Trophoblast cell (in vitro differentiated cells and primary cell): Measurements from ENCODE around the gene TLE1.

Source experiments
- DNase-seq, 2 donors: peaks; one replicate each; pipeline ENCODE4 v3.0.0-alpha.2; 2016
- H2AFZ ChIP-seq: 2 replicates; pipeline ENCODE4 v1.6.1; 2013; ENCODE audit warnings: low read length, moderate library complexity, mild to moderate bottlenecking; ENCODE audit not compliant: insufficient read depth, poor library complexity
- H2AK5ac ChIP-seq: 2 replicates; pipeline ENCODE4 v1.6.1; 2013; ENCODE audit warnings: mild to moderate bottlenecking, low read length
- H2BK120ac ChIP-seq: 2 replicates; pipeline ENCODE4 v1.6.1; 2013; ENCODE audit warnings: low read length, mild to moderate bottlenecking, moderate library complexity; ENCODE audit not compliant: insufficient read depth, poor library complexity
- H2BK12ac ChIP-seq: 2 replicates; pipeline ENCODE4 v1.6.1; 2013; ENCODE audit warnings: mild to moderate bottlenecking, low read length, moderate library complexity
- H2BK5ac ChIP-seq: 2 replicates; pipeline ENCODE4 v1.6.1; 2013; ENCODE audit warnings: low read length, low read depth, moderate library complexity, mild to moderate bottlenecking; ENCODE audit not compliant: poor library complexity
- H3K14ac ChIP-seq: 2 replicates; pipeline ENCODE4 v1.6.1; 2013; ENCODE audit warnings: mild to moderate bottlenecking, low read length
- H3K18ac ChIP-seq: 2 replicates; pipeline ENCODE4 v1.6.1; 2013; ENCODE audit warnings: mild to moderate bottlenecking, low read length
- H3K23ac ChIP-seq: 2 replicates; pipeline ENCODE4 v1.6.1; 2013; ENCODE audit warnings: low read length
- H3K27ac ChIP-seq: 2 replicates; pipeline ENCODE4 v1.5.1; 2013; ENCODE audit warnings: low read depth, mild to moderate bottlenecking, inconsistent platforms, low read length, moderate library complexity
- H3K27me3 ChIP-seq: 2 replicates; pipeline ENCODE4 v1.6.1; 2013; ENCODE audit warnings: inconsistent platforms, mild to moderate bottlenecking, low read length, moderate library complexity; ENCODE audit not compliant: insufficient read depth
- H3K36me3 ChIP-seq, 2 experiments: 1 replicate in 1 of 2; 2 replicates in 1 of 2; pipeline ENCODE4 v1.6.1; 2013; ENCODE audit warnings: low read length in 2 of 2, mild to moderate bottlenecking in 2 of 2, moderate library complexity in 1 of 2; ENCODE audit not compliant: insufficient read depth in 2 of 2, control insufficient read depth in 1 of 2
- H3K4ac ChIP-seq: 2 replicates; pipeline ENCODE4 v1.6.1; 2013; ENCODE audit warnings: low read depth, mild to moderate bottlenecking, low read length, moderate library complexity
- H3K4me1 ChIP-seq, 2 experiments: 1 replicate in 1 of 2; 2 replicates in 1 of 2; pipeline ENCODE4 v1.6.1; 2013; ENCODE audit warnings: low read length in 2 of 2, mild to moderate bottlenecking in 2 of 2, moderate library complexity in 1 of 2; ENCODE audit not compliant: insufficient read depth in 2 of 2, control insufficient read depth in 1 of 2
- H3K4me2 ChIP-seq: 2 replicates; pipeline ENCODE4 v1.6.1; 2013; ENCODE audit warnings: inconsistent platforms, mild to moderate bottlenecking, low read length, moderate library complexity
- H3K4me3 ChIP-seq: 2 replicates; pipeline ENCODE4 v1.5.1; 2013; ENCODE audit warnings: mild to moderate bottlenecking, low read depth, low read length, inconsistent platforms
- H3K79me1 ChIP-seq: one replicate; pipeline ENCODE4 v1.6.1; 2013; ENCODE audit warnings: low read length
- H3K79me2 ChIP-seq: 2 replicates; pipeline ENCODE4 v1.6.1; 2013; ENCODE audit warnings: low read length, mild to moderate bottlenecking; ENCODE audit not compliant: control insufficient read depth, insufficient read depth, poor library complexity
- H3K9ac ChIP-seq: 2 replicates; pipeline ENCODE4 v1.6.1; 2013; ENCODE audit warnings: mild to moderate bottlenecking, low read length
- H3K9me3 ChIP-seq: 2 replicates; pipeline ENCODE4 v1.6.1; 2013; ENCODE audit warnings: low read depth, mild to moderate bottlenecking, control low read depth, inconsistent platforms, low read length; ENCODE audit not compliant: insufficient read depth
- H4K12ac ChIP-seq: 2 replicates; pipeline ENCODE4 v1.6.1; 2013; ENCODE audit warnings: low read depth, mild to moderate bottlenecking, low read length, moderate library complexity
- H4K8ac ChIP-seq: 2 replicates; pipeline ENCODE4 v1.6.1; 2013; ENCODE audit warnings: low read depth, mild to moderate bottlenecking, low read length, moderate library complexity
- H4K91ac ChIP-seq: one replicate; pipeline ENCODE4 v1.6.1; 2013; ENCODE audit warnings: low read depth, mild to moderate bottlenecking, low read length, moderate library complexity
- WGBS: extraction: QIAGEN DNeasy Blood & Tissue Kit; methylation state at CpG from one replicate; pipeline ENCODE4 v1.1.7; 2013; ENCODE audit warnings: missing lambda C conversion rate; ENCODE audit not compliant: insufficient read length, insufficient coverage; ENCODE audit errors: extremely low coverage; 5-methylcytosine and 5-hydroxymethylcytosine counted together

TLE1 gene

GRCh38 chr9:81678088-81678487, 11.3 kb downstream of the TLE1 start:
- H3K4me3 ChIP-seq, result no peak overlapping the region
- no peak overlapping the region for H3K23ac ChIP-seq
- no CpG with 5 or more reads among the region's 1 CpG for WGBS

GRCh38 chr9:81676395-81676794, 13.0 kb downstream of the TLE1 start:
- H3K14ac ChIP-seq, result no peak overlapping the region
- H2BK5ac ChIP-seq, result no peak overlapping the region
- H3K4me3 ChIP-seq, result no peak overlapping the region
- H3K27ac ChIP-seq, result no peak overlapping the region
- no peak overlapping the region for H2AFZ ChIP-seq
- peaks cover 2% of the 10 kb centered on the region for H3K79me2 ChIP-seq
- WGBS, result no CpG with 5 or more reads among the region's 2 CpGs
- no peak overlapping the region for H2BK120ac ChIP-seq
- no peak overlapping the region for H3K18ac ChIP-seq
- no peaks in the 10 kb centered on the region for H3K4me1 ChIP-seq
- no peaks in the 10 kb centered on the region for H3K27me3 ChIP-seq
- H2BK12ac ChIP-seq, result no peak overlapping the region
- H3K4ac ChIP-seq, result no peak overlapping the region
- H3K79me1 ChIP-seq, result no peaks in the 10 kb centered on the region
- no peak overlapping the region for H3K9ac ChIP-seq
- no peak overlapping the region for H3K4me2 ChIP-seq
- no peaks in the 10 kb centered on the region for H3K9me3 ChIP-seq
- no peak overlapping the region for H4K8ac ChIP-seq
- DNase-seq, result no peak
- H4K91ac ChIP-seq, result no peak overlapping the region
- no peak overlapping the region for H4K12ac ChIP-seq
- H3K36me3 ChIP-seq, result peaks cover 15 to 26% of the 10 kb centered on the region in 2 experiments
- H2AK5ac ChIP-seq, result no peak overlapping the region
- H3K23ac ChIP-seq, result no peak overlapping the region

More at GRCh38 chr9:81678088-81678487, 11.3 kb downstream of the TLE1 start:
- no peaks in the 10 kb centered on the region for H3K27me3 ChIP-seq
- H3K36me3 ChIP-seq, result peaks cover 18 to 36% of the 10 kb centered on the region in 2 experiments
- H2AK5ac ChIP-seq, result no peak overlapping the region
- no peak overlapping the region for H2BK5ac ChIP-seq
- H3K27ac ChIP-seq, result no peak overlapping the region
- H3K14ac ChIP-seq, result no peak overlapping the region
- H3K4me2 ChIP-seq, result no peak overlapping the region
- no peak overlapping the region for H3K18ac ChIP-seq
- H4K12ac ChIP-seq, result no peak overlapping the region
- peaks cover 2% of the 10 kb centered on the region for H3K79me2 ChIP-seq
- H2BK120ac ChIP-seq, result no peak overlapping the region
- no peak overlapping the region for H2BK12ac ChIP-seq
- no peaks in the 10 kb centered on the region for H3K4me1 ChIP-seq
- no peaks in the 10 kb centered on the region for H3K9me3 ChIP-seq
- no peak overlapping the region for H3K9ac ChIP-seq
- H3K4ac ChIP-seq, result no peak overlapping the region
- no peaks in the 10 kb centered on the region for H3K79me1 ChIP-seq
- no peak for DNase-seq
- H4K91ac ChIP-seq, result no peak overlapping the region
- no peak overlapping the region for H4K8ac ChIP-seq
- no peak overlapping the region for H2AFZ ChIP-seq

GRCh38 chr9:81673310-81673709, 16.0 kb downstream of the TLE1 start:
- no peaks in the 10 kb centered on the region for H3K79me2 ChIP-seq
- no peak overlapping the region for H3K4me2 ChIP-seq
- H3K4ac ChIP-seq, result no peak overlapping the region
- no peaks in the 10 kb centered on the region for H3K79me1 ChIP-seq
- peaks cover 12 to 17% of the 10 kb centered on the region in 2 experiments for H3K36me3 ChIP-seq
- H3K27ac ChIP-seq, result no peak overlapping the region
- H2BK120ac ChIP-seq, result no peak overlapping the region
- no peaks in the 10 kb centered on the region for H3K4me1 ChIP-seq
- H3K23ac ChIP-seq, result no peak overlapping the region
- H3K14ac ChIP-seq, result no peak overlapping the region
- WGBS, result no CpG with 5 or more reads among the region's 5 CpGs
- H2BK12ac ChIP-seq, result no peak overlapping the region
- no peak overlapping the region for H3K4me3 ChIP-seq
- H2BK5ac ChIP-seq, result no peak overlapping the region
- no peak overlapping the region for H2AK5ac ChIP-seq
- H2AFZ ChIP-seq, result no peak overlapping the region
- H3K9ac ChIP-seq, result no peak overlapping the region
- no peak overlapping the region for H4K12ac ChIP-seq
- no peak overlapping the region for H3K18ac ChIP-seq
- no peak for DNase-seq
- H4K91ac ChIP-seq, result no peak overlapping the region
- no peaks in the 10 kb centered on the region for H3K27me3 ChIP-seq
- no peak overlapping the region for H4K8ac ChIP-seq
- H3K9me3 ChIP-seq, result no peaks in the 10 kb centered on the region

GRCh38 chr9:81671880-81672280, 17.5 kb downstream of the TLE1 start:
- WGBS, result no CpG with 5 or more reads among the region's 3 CpGs
- H3K79me2 ChIP-seq, result no peaks in the 10 kb centered on the region
- H3K14ac ChIP-seq, result no peak overlapping the region
- no peak overlapping the region for H2BK120ac ChIP-seq
- no peak overlapping the region for H2AFZ ChIP-seq
- H3K23ac ChIP-seq, result no peak overlapping the region
- no peaks in the 10 kb centered on the region for H3K9me3 ChIP-seq
- no peaks in the 10 kb centered on the region for H3K79me1 ChIP-seq
- H4K91ac ChIP-seq, result no peak overlapping the region
- no peak overlapping the region for H3K27ac ChIP-seq
- H3K4me3 ChIP-seq, result no peak overlapping the region
- no peak overlapping the region for H3K18ac ChIP-seq
- H2AK5ac ChIP-seq, result no peak overlapping the region
- H3K27me3 ChIP-seq, result no peaks in the 10 kb centered on the region
- no peak overlapping the region for H3K4me2 ChIP-seq
- DNase-seq, result no peak
- H3K4me1 ChIP-seq, result no peaks in the 10 kb centered on the region
- H4K12ac ChIP-seq, result no peak overlapping the region
- H3K9ac ChIP-seq, result no peak overlapping the region
- H3K4ac ChIP-seq, result peak overlapping the region; percentile 12
- no peak overlapping the region for H2BK5ac ChIP-seq
- H2BK12ac ChIP-seq, result no peak overlapping the region
- H4K8ac ChIP-seq, result no peak overlapping the region
- peaks cover 7 to 19% of the 10 kb centered on the region in 2 experiments for H3K36me3 ChIP-seq
